Nephron (organoid): ENCODE data around the gene PDGFRA.

Source experiments
- H3K27ac Mint-ChIP-seq, 3 experiments: 2 replicates each; pipeline ENCODE4 v1.8.0; 2020; ENCODE audit warnings: mixed read lengths in 3 of 3, mild to moderate bottlenecking in 2 of 3, moderate library complexity in 1 of 3
- H3K27me3 Mint-ChIP-seq: 2 replicates; pipeline ENCODE4 v1.8.0; 2021; ENCODE audit warnings: low read depth, mild to moderate bottlenecking, moderate library complexity, mixed read lengths
- H3K36me3 Mint-ChIP-seq: 2 replicates; pipeline ENCODE4 v1.8.0; 2020; ENCODE audit warnings: low read depth, mixed read lengths
- H3K4me1 Mint-ChIP-seq: 2 replicates; pipeline ENCODE4 v1.8.0; 2020; ENCODE audit warnings: mixed read lengths
- H3K4me3 Mint-ChIP-seq, 3 experiments: 2 replicates each; pipeline ENCODE4 v1.8.0; 2020; ENCODE audit warnings: mild to moderate bottlenecking in 3 of 3, mixed read lengths in 3 of 3, moderate library complexity in 2 of 3
- H3K9me3 Mint-ChIP-seq: 2 replicates; pipeline ENCODE4 v1.8.0; 2020; ENCODE audit warnings: mixed read lengths
- CTCF ChIP-seq, 3 experiments: fragments of 200-600 bp; sonication (generic); IDR thresholded peaks; one replicate each; pipeline ENCODE4 v1.5.0; 2021; ENCODE audit warnings: antibody characterized with exemption in 3 of 3; ENCODE audit not compliant: unreplicated experiment in 3 of 3

Gene PDGFRA

GRCh38 chr4:54189140-54189539 is 40.0 kb upstream of the PDGFRA start:
- no peak for TF ChIP-seq CTCF (IDR thresholded peaks at IDR 0.05; ENCODE audit: unreplicated experiment in 3 of 3)
- Mint-ChIP-seq H3K9me3 (no peaks in the 10 kb centered on the region), H3K4me1 (peaks cover 5% of the 10 kb centered on the region), H3K4me3 (no peak overlapping the region), H3K27me3 (peaks cover 3% of the 10 kb centered on the region), H3K36me3 (no peaks in the 10 kb centered on the region), H3K27ac (no peak overlapping the region)

DNA sequence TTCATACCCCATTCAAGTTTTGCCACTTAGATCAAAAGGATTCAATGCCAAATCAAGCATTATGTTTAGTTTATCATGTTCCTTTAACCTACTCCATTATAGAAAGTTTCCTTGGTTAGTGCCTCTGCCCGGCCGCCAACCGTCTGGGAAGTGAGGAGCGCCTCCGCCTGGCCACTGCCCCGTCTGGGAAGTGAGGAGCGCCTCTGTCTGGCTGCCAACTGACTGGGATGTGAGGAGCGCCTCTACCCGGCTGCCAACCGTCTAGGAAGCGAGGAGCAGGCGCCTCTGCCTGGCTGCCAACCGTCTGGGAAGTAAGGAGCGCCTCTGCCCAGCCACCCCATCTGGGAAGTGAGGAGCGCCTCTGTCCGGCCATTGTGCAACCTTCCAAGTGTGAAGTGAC is 36.3 kb upstream of the PDGFRA start:
- H3K27me3 Mint-ChIP-seq = peaks cover 3% of the 10 kb centered on the region
- no peak for TF ChIP-seq CTCF (IDR thresholded peaks at IDR 0.05; ENCODE audit: unreplicated experiment in 3 of 3)
- H3K27ac Mint-ChIP-seq = no peak overlapping the region
- H3K4me3 Mint-ChIP-seq = no peak overlapping the region
- H3K36me3 Mint-ChIP-seq = no peaks in the 10 kb centered on the region
- no peaks in the 10 kb centered on the region for H3K9me3 Mint-ChIP-seq
- H3K4me1 Mint-ChIP-seq = peaks cover 13% of the 10 kb centered on the region

GRCh38 chr4:54197926-54198325 is 31.2 kb upstream of the PDGFRA start:
- H3K9me3 Mint-ChIP-seq = no peaks in the 10 kb centered on the region
- peak overlapping the region; percentile 34 to 82 (median 64) for H3K27ac Mint-ChIP-seq
- TF ChIP-seq CTCF (IDR thresholded peaks at IDR 0.05; ENCODE audit: unreplicated experiment in 3 of 3) = no peak

GRCh38 chr4:54199919-54200318 is 29.2 kb upstream of the PDGFRA start:
- no peaks in the 10 kb centered on the region for H3K9me3 Mint-ChIP-seq
- no peak overlapping the region for H3K4me3 Mint-ChIP-seq
- no peaks in the 10 kb centered on the region for H3K36me3 Mint-ChIP-seq
- H3K27ac Mint-ChIP-seq = no peak overlapping the region
- H3K4me1 Mint-ChIP-seq = peaks cover 15% of the 10 kb centered on the region
- no peaks in the 10 kb centered on the region for H3K27me3 Mint-ChIP-seq
- TF ChIP-seq CTCF (IDR thresholded peaks at IDR 0.05; ENCODE audit: unreplicated experiment in 3 of 3) = no peak

More at GRCh38 chr4:54197926-54198325, 31.2 kb upstream of the PDGFRA start:
- no peak overlapping the region for H3K4me3 Mint-ChIP-seq
- no peaks in the 10 kb centered on the region for H3K27me3 Mint-ChIP-seq
- no peaks in the 10 kb centered on the region for H3K36me3 Mint-ChIP-seq
- H3K4me1 Mint-ChIP-seq = peaks cover 15% of the 10 kb centered on the region

GRCh38 chr4:54209617-54210016 is 19.5 kb upstream of the PDGFRA start:
- H3K9me3 Mint-ChIP-seq = no peaks in the 10 kb centered on the region
- H3K27me3 Mint-ChIP-seq = peaks cover 14% of the 10 kb centered on the region
- H3K4me1 Mint-ChIP-seq = no peaks in the 10 kb centered on the region
- TF ChIP-seq CTCF (IDR thresholded peaks at IDR 0.05; ENCODE audit: unreplicated experiment in 3 of 3) = no peak
- no peak overlapping the region for H3K4me3 Mint-ChIP-seq
- no peak overlapping the region for H3K27ac Mint-ChIP-seq
- no peaks in the 10 kb centered on the region for H3K36me3 Mint-ChIP-seq

DNA sequence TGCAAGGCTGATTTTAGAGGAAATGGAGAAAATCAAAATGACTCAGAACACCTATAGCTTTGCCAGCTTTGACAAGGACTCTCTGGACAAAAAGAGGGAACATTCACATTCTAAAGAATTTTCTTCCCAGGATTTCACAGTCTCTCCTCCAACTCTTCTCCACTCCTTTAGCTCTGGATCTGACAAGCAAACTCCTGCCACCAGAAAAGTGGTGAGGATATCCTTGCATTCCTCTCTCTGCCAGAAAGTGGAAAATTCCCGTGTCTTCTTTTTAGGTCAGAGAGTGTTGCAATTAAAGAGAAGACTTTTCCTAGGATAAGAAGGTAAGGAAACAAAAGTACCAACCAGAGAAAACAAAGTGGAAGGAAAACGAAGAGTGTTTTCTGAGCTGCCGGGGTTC is 16.1 kb upstream of the PDGFRA start:
- H3K27me3 Mint-ChIP-seq = peaks cover 26% of the 10 kb centered on the region
- H3K9me3 Mint-ChIP-seq = no peaks in the 10 kb centered on the region
- no peaks in the 10 kb centered on the region for H3K36me3 Mint-ChIP-seq
- no peak overlapping the region for H3K27ac Mint-ChIP-seq
- peaks cover 8% of the 10 kb centered on the region for H3K4me1 Mint-ChIP-seq
- no peak for TF ChIP-seq CTCF (IDR thresholded peaks at IDR 0.05; ENCODE audit: unreplicated experiment in 3 of 3)
- H3K4me3 Mint-ChIP-seq = no peak overlapping the region
